HepG2 (cell line): ENCODE data around the gene CHST14. TPM values are rescaled to one million over a fixed set of nuclear protein-coding genes. Genes with fewer than 3 reads are reported as not detected.

Experiments used
- ASH2L ChIP-seq: fragments of 300-600, 200-600 bp; sonication (generic); IDR thresholded peaks from 2 replicates; pipeline ENCODE4 v1.7.0; 2017; ENCODE audit warnings: low read depth, mild to moderate bottlenecking, moderate library complexity, mixed read lengths, low read length; ENCODE audit not compliant: insufficient read length
- DPF2 ChIP-seq: sonication (generic); formaldehyde crosslinking; IDR thresholded peaks from 2 replicates; pipeline ENCODE4 v1.4.0; 2020; ENCODE audit warnings: mild to moderate bottlenecking, low read depth, missing genetic modification reagents, borderline replicate concordance
- KDM1A ChIP-seq: IDR thresholded peaks from 2 replicates; pipeline ENCODE4 v1.6.1; 2016; ENCODE audit warnings: missing compliant biosample characterization
- KLF6 ChIP-seq: IDR thresholded peaks from 2 replicates; pipeline ENCODE4 v1.8.0; 2016; ENCODE audit warnings: missing biosample characterization, missing genetic modification reagents
- MAF1 ChIP-seq: sonication (generic); formaldehyde crosslinking; IDR thresholded peaks from 2 replicates; pipeline ENCODE4 v1.5.0; 2020; ENCODE audit warnings: missing genetic modification reagents, borderline replicate concordance
- NCOR1 ChIP-seq: fragments of 200-600 bp; sonication (generic); IDR thresholded peaks from 2 replicates; pipeline ENCODE4 v1.7.0; 2017; ENCODE audit warnings: antibody characterized with exemption, low read length, borderline replicate concordance
- NFRKB ChIP-seq: fragments of 450-650 bp; IDR thresholded peaks from 2 replicates; pipeline ENCODE4 v1.6.1; 2017
- ZFP37 ChIP-seq: sonication (generic); formaldehyde crosslinking; IDR thresholded peaks from 2 replicates; pipeline ENCODE4 v1.4.0; 2020; ENCODE audit warnings: missing genetic modification reagents, borderline replicate concordance
- ZNF160 ChIP-seq: sonication (generic); formaldehyde crosslinking; IDR thresholded peaks from 2 replicates; pipeline ENCODE4 v1.8.0; 2022; ENCODE audit warnings: mild to moderate bottlenecking, inconsistent platforms, missing genetic modification reagents
- ZNF20 ChIP-seq: sonication (generic); formaldehyde crosslinking; IDR thresholded peaks from 2 replicates; pipeline ENCODE4 v1.4.0; 2020; ENCODE audit warnings: mild to moderate bottlenecking, moderate library complexity, missing genetic modification reagents
- ZNF205 ChIP-seq: IDR thresholded peaks from 2 replicates; pipeline ENCODE4 v1.6.1; 2018; ENCODE audit warnings: missing biosample characterization, missing genetic modification reagents
- ZNF460 ChIP-seq: sonication (generic); formaldehyde crosslinking; IDR thresholded peaks from 2 replicates; pipeline ENCODE4 v1.5.1; 2020; ENCODE audit warnings: missing genetic modification reagents, mild to moderate bottlenecking, borderline replicate concordance
- ZNF781 ChIP-seq: sonication (generic); formaldehyde crosslinking; IDR thresholded peaks from 2 replicates; pipeline ENCODE4 v1.5.1; 2020; ENCODE audit warnings: borderline replicate concordance, mild to moderate bottlenecking, missing genetic modification reagents; ENCODE audit errors: not compliant biosample characterization
- ZSCAN25 ChIP-seq: sonication (generic); formaldehyde crosslinking; IDR thresholded peaks from 2 replicates; pipeline ENCODE4 v1.8.0; 2022; ENCODE audit warnings: mild to moderate bottlenecking, missing genetic modification reagents
- polyA plus RNA-seq, 8 experiments: library from polyadenylated mRNA; depleted of rRNA in 3 of 8; stranded (reverse) in 7 of 8; unstranded in 1 of 8; fragments of >200 nt; fragmentation: Illumina TruSeq in 4 of 8; extraction: Trizol in 4 of 8; gene quantifications; 2 replicates each; pipeline versions ENCODE4 v1.2.1 to v1.2.3, GENCODE V29; 2011 to 2016; ENCODE audit warnings: low read depth in 4 of 8, missing spikeins in 1 of 8, mixed read lengths in 1 of 8; ENCODE audit not compliant: insufficient read depth in 1 of 8
- total RNA-seq, 5 experiments: library from RNA; depleted of rRNA; stranded (reverse); fragments of >200 nt; fragmentation: Illumina TruSeq; extraction: Trizol; gene quantifications; 2 replicates each; pipeline ENCODE4 v1.2.3, GENCODE V29; 2016; ENCODE audit warnings: low read depth in 1 of 5
- TF ChIP-seq, protein P1 (sequence below): sonication (generic); formaldehyde crosslinking; IDR thresholded peaks from 2 replicates; pipeline ENCODE4 v1.4.0; 2020; ENCODE audit warnings: missing genetic modification reagents
- TF ChIP-seq, protein P2 (sequence below), 2 experiments: sonication (generic) in 1 of 2; formaldehyde crosslinking in 1 of 2; IDR thresholded peaks; 2 replicates each; pipeline versions ENCODE4 v1.4.0 to v1.6.1; 2016 to 2020; ENCODE audit warnings: borderline replicate concordance in 1 of 2, low read depth in 1 of 2, mild to moderate bottlenecking in 1 of 2, missing genetic modification reagents in 1 of 2
- TF ChIP-seq, protein P3 (sequence below): sonication (generic); formaldehyde crosslinking; IDR thresholded peaks from 2 replicates; pipeline ENCODE4 v1.5.1; 2020; ENCODE audit warnings: missing genetic modification reagents, mild to moderate bottlenecking, borderline replicate concordance
- TF ChIP-seq, protein P4 (sequence below): sonication (generic); formaldehyde crosslinking; IDR thresholded peaks from 2 replicates; pipeline ENCODE4 v1.8.1; 2023; ENCODE audit warnings: mild to moderate bottlenecking, missing genetic modification reagents
- TF ChIP-seq, protein P5 (sequence below): sonication (generic); IDR thresholded peaks from 2 replicates; pipeline ENCODE4 v1.6.1; 2016; ENCODE audit warnings: low read depth, borderline replicate concordance

The CHST14 gene
- total and polyA plus RNA-seq, 2 of the 13 experiments (the other 11 are each of a cell fraction or from before 2014, with no cell fraction given) = 8.9 to 12.4 TPM

DNA sequence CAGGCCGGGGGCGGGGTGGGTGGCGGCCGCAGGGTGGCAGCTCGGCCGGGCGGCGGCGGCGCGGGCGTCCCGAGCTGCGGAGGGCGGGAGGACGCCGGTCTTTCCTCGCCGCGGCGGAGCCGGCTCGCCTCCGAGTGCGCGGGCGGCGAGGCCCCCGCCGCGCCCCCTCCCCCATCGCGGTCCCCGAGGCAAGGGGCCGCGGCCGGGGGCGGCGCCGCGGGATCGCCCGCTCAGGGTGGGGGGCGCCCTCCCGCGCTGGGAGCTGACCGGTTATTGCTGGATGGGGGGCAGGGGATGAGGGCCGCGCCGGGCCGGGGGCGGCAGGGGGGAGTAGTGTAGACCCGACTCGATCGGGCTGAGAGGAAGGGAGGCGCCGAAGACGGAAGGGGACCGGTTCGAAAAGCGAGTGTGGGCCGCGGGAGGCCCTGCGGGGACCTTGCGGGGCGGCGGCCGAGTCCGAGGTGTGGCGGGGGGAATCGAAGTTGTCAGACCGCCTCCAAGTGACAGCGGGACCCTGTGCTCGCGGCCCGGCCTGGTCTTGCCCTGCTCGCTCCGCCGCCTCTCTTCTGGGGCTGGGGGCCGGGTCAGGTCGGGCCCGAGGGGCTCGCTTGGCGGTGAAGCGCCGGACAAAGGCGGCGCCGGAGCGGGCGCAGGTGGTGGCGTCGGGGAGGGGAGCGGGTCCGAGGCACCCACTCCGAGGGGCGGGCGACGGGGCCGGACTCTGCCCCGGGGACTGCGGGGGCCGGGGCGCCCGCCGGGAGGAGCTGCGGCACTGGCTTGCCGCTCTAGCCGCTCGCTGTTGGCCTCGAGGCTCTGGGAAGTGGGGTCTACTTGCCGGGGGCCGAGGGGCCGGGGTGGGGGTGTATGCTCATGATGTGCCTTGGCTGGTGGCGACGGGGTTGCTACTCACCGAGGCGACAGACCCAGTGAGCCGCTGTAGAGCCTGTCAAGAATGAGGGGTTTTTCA, 28.9 kb upstream of the CHST14 start (continued):
- TF ChIP-seq ZSCAN25 (CRISPR knock-in tag) (0 out of 2 replicates have a peak, but pooled peaks have one; percentile 42), ZNF460 (CRISPR knock-in tag) (no peak), ZNF781 (CRISPR knock-in tag) (no peak), ZNF160 (CRISPR knock-in tag) (no peak), NFRKB (no peak), DPF2 (CRISPR knock-in tag) (no peak), ZFP37 (CRISPR knock-in tag) (0 out of 2 replicates have a peak, but pooled peaks have one; percentile 23), KDM1A (CRISPR knock-in tag) (no peak), ASH2L (peak; percentile 55), MAF1 (CRISPR knock-in tag) (no peak), ZNF205 (CRISPR knock-in tag) (no peak), NCOR1 (no peak), KLF6 (no peak; the same call in 1 of the 2 replicates), ZNF20 (no peak)
- TF ChIP-seq, protein P1, sequence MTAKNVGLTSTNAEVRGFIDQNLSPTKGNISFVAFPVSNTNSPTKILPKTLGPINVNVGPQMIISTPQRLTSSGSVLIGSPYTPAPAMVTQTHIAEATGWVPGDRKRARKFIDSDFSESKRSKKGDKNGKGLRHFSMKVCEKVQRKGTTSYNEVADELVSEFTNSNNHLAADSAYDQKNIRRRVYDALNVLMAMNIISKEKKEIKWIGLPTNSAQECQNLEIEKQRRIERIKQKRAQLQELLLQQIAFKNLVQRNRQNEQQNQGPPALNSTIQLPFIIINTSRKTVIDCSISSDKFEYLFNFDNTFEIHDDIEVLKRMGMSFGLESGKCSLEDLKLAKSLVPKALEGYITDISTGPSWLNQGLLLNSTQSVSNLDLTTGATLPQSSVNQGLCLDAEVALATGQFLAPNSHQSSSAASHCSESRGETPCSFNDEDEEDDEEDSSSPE (CRISPR knock-in tag) = peak; percentile 45; the same call in 1 of the 2 replicates
- TF ChIP-seq, protein P2, sequence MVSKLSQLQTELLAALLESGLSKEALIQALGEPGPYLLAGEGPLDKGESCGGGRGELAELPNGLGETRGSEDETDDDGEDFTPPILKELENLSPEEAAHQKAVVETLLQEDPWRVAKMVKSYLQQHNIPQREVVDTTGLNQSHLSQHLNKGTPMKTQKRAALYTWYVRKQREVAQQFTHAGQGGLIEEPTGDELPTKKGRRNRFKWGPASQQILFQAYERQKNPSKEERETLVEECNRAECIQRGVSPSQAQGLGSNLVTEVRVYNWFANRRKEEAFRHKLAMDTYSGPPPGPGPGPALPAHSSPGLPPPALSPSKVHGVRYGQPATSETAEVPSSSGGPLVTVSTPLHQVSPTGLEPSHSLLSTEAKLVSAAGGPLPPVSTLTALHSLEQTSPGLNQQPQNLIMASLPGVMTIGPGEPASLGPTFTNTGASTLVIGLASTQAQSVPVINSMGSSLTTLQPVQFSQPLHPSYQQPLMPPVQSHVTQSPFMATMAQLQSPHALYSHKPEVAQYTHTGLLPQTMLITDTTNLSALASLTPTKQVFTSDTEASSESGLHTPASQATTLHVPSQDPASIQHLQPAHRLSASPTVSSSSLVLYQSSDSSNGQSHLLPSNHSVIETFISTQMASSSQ (IDR thresholded peaks at IDR 0.05; ENCODE audit: low read depth) = no peak
- TF ChIP-seq, protein P2 (CRISPR knock-in tag; IDR thresholded peaks at IDR 0.05; ENCODE audit: borderline replicate concordance) = no peak
- TF ChIP-seq, protein P3, sequence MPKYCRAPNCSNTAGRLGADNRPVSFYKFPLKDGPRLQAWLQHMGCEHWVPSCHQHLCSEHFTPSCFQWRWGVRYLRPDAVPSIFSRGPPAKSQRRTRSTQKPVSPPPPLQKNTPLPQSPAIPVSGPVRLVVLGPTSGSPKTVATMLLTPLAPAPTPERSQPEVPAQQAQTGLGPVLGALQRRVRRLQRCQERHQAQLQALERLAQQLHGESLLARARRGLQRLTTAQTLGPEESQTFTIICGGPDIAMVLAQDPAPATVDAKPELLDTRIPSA (CRISPR knock-in tag) = no peak
- TF ChIP-seq, protein P4, sequence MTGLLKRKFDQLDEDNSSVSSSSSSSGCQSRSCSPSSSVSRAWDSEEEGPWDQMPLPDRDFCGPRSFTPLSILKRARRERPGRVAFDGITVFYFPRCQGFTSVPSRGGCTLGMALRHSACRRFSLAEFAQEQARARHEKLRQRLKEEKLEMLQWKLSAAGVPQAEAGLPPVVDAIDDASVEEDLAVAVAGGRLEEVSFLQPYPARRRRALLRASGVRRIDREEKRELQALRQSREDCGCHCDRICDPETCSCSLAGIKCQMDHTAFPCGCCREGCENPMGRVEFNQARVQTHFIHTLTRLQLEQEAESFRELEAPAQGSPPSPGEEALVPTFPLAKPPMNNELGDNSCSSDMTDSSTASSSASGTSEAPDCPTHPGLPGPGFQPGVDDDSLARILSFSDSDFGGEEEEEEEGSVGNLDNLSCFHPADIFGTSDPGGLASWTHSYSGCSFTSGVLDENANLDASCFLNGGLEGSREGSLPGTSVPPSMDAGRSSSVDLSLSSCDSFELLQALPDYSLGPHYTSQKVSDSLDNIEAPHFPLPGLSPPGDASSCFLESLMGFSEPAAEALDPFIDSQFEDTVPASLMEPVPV (CRISPR knock-in tag) = no peak
- TF ChIP-seq, protein P5, sequence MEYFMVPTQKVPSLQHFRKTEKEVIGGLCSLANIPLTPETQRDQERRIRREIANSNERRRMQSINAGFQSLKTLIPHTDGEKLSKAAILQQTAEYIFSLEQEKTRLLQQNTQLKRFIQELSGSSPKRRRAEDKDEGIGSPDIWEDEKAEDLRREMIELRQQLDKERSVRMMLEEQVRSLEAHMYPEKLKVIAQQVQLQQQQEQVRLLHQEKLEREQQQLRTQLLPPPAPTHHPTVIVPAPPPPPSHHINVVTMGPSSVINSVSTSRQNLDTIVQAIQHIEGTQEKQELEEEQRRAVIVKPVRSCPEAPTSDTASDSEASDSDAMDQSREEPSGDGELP = peak; percentile 13; the same call in 1 of the 2 replicates
